Middle frontal gyrus (tissue), 1 donor: ENCODE data around the gene CDC42BPB.

Experiments used
- DNase-seq: peaks from one replicate; pipeline ENCODE4 v3.0.0-alpha.2; 2015; ENCODE audit warnings: low spot score; ENCODE audit errors: extremely low spot score

The CDC42BPB gene

DNA sequence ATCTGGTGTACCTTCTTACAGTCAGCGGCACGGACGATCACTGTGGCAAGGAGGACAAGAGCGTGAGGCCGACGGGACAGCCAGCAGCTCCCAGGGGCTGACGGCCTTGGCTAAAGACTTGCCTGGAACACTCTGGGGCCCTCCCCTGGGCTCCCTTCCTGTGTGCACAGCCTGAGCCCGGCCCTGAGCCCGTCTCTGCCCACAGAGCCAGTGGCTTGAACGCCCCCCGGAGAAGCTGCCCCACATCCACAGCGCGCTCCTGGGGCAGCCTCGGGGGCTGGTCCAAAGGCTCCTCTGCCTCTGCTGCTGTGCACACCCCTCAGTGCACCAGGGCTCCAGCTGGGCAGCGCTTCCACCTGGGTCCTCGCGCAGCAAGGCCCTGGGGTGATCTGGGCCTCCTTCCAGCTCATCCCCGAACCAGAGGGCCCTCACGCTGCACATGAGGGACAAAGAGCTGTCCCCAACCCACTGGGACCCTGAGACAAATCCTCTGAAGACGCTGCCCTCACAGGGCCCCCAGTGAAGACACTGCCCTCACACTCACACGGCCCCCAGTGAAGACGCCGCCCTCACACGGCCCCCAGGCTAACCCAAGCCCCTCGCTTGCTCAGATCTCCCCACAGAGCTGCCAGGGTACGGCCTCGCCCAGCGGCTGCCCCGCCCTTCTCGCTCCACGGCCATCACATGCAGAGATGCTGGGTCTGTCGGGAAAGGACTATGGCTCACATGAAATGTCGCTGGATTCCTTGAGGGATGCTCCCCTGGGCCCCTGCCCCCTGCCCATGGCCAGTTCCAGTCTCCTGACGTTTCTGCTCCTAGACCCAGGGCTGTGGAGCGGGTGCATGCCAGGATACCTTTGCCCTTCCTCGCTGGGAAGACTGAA, 112.7 kb downstream of the CDC42BPB start:
- DNase-seq = no peak

DNA sequence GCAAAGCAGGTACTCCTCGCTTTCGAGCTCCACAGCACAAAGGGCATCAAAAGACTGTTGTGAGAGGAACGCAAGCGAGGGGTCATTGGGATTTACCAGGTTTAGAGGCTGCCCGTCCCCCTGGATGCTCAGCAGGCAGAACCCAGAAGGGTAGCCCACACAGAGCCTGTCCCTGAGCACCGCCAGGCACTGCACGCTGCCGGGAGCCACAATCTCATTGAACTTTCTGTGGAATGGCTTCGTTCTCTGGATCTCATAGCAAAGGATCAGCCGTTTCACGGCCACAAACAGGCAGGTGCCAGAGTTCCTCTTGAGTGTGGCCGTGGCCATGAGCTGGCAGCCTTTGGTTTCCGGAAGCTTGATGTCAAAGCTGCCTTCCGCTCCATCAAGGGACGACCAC, 113.4 kb downstream of the CDC42BPB start:
- no peak for DNase-seq

DNA sequence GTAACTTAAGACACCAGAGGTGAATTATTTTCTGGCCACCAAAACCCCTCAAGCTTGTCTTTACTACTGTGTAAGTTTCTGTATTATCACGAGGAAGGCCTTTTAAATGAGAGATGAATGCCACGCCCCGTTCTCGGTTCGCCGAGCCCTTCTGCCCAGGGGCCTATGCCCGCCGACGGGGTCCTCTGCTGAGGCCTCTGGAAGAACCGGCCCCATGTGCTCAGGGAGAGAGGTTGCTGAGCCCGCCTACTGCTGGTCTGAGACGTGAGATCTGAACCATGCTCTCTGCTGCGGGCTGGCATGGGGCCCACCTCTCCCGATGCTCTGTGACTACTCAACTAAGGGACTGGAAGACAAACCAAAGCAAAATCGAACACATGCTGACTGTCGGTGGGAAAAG, 113.9 kb downstream of the CDC42BPB start:
- DNase-seq = no peak

DNA sequence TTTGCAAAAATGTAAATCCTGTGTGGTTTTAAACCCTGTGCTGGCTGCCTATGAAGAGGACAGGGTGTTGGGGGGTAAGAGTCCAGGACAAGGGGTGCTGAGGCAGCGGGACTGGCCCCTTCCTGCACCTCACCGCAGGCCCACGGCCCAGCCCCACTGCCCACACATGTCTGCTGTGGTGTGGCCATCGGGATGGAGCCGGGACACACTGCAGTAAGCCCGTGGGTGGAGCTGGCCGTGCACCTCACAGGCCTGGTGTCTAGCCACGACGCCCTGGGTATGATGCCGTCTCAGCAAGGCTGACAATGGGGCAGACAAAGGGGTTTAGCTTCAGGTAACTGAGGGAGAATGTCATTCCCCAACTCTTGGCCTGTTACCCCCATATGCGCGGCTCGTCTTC, 115.3 kb downstream of the CDC42BPB start:
- no peak for DNase-seq

DNA sequence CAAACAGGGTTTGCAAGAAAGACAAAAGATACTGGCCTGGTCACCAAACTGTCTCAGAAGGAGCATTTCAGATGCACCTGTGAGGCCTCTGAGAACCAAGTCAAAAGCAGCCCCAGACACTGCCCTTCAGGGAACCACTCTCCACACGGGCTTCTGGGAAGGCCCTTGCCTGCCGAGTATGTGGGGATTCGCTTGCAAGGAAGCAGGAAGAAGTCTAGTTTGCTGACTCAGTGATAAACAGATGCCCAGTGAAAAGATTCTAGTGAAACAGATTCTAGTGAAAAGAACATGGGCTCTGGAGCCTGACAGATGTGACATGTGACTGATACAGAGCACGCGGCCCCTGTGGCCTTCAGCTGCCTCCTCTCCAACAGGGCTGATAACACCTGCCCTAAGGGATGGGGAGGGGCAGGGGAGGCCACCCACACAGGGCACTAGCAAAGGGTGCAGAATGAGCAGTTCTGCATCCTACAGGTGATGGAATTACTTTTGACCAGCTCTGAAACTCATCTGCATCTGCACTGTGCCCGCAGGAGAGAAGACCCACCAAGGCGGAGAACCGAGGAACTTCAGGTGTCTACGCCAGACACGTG, 115.8 kb downstream of the CDC42BPB start:
- no peak for DNase-seq

DNA sequence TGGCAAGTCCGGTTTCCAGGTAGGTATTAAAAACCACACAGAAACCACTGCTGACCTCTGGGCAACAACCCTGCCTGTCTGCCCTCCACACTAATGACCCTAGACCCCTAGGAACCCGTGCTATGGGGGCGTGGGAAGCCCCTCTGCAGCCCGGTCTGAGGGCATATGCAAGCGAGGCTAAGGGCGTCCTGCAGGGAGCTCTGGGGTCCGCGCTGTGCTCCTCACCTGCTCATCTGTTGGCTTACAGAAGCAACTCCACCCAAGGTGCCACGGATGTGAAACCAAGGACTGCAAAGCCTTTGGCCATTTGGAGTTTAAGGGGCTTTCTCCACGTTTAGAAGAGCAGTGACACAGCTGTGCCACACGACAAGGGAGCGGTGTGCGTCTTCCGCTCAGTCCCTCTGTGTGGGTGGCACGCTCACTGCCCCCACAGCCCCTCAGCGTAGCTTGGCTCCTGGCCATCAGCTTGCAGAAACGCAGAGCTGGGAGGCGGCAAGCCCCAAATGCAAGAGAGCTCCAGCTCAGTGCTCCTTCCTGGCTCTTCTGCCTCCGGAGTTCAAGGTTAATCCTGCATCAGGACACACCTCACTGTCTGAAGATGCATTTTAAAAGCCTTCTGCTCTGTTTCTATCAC, 116.5 kb downstream of the CDC42BPB start:
- DNase-seq = no peak

DNA sequence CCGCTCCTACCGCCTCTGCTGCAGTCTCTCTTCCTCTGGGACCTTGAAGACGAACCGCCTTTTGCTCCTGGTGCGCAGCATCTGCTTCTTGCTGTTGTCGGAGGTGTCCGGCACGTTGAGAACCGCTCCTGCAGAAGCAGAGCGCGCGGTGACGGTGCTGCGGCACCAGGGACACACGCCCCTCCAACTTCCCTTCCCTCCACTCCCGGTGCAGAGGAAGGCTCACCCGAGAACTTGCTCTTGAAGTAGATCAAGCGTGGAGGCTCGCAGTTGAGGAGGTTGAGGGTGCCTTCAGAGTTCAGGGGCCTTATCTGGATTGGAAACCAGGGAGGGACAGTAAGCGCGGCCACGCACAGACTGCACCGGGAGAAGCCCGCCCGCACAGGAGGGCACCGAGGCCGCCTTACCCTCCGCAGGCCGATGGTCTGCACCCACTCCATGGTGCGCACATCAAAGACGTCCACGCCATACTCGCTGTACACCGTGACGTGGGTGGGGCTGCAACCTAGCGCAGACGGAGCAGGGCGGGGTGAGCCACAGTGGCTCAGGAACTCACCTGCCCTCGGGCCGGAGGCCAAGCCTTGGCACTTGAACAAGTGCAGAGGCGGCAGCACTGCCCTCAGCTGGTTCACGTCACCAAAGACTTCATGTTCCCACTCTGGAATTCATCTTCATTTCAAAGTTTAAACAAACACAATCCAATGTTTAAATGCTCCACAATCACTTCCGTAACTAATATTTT, 117.4 kb downstream of the CDC42BPB start:
- DNase-seq = no peak

DNA sequence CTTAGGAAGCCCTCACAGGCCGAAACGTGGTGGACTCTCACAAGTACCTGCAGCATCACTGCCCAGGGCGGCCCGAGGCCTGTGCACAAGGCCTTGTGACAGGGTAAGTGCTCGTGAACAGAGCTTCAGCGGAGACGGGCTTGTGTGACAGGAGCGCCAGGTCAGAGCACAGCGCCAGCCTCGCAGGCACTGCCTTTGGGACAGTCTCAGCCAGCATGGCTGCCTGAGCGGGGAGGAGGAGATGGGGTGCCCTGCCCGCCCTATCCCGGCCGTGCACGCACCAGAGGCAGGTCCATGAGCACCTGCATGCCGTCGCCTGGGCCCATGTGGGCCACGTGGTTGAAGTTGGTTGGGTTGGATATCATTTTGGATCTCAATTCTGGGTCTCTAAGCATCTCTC, 118.0 kb downstream of the CDC42BPB start:
- no peak for DNase-seq

DNA sequence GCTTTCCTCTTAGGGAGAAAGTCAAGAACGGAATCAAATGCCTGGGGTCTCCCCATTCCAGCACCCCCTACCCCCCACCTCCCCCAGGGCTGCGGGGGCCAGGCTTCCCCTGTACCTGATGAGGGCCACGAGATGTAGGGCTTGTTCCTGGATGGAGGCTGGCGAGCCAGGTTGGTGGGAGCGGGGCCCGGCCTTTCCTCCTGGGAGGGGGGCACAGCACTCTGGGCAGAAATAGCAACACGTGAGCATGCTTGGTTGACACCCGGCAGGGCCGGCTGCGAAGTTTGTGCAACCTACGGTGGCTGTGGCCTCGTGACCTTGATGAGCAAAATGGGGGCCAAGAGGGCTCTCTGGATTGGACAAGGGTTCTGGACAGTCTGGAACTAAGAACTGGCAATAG, 119.2 kb downstream of the CDC42BPB start:
- no peak for DNase-seq

DNA sequence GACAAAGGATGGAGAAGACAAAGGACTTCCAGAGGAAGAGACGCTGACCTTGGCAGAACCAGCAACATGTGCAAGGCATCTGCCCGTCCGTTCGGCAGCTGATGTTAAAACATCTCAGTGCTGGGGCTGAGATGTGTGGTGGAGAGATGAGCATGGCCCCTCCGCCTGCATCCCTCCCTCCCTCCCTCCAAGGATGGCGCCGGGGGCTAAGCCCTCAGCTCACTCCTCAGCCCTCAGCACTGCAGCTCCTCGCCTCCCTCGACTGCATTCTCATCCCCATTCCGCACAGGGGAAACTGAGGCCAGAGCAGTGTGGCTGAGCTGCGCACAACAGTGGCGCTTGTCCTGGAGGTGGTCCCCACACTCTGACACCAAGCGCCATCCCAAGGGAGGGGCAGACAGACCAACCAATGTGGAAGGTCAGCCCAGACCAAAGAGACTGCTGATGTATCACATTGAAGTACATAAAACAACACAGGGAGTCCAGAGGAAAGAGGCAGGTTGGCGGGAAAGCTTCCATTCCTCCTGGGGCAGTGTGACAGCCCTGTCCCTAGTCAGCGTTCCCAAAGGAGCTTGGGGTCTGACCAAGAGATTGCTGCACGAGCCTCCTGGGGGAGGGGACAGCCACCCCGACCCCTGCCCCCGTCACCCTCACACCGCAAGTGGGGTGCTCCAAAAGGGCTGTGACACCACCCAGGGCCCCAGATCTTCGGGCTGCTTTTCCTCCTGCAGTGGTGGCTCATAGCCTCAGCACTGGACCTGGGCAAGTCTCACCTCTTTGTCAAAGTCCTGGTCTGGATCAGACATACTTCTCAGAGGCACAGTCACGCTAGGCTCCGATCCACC, 119.8 kb downstream of the CDC42BPB start:
- DNase-seq = no peak

DNA sequence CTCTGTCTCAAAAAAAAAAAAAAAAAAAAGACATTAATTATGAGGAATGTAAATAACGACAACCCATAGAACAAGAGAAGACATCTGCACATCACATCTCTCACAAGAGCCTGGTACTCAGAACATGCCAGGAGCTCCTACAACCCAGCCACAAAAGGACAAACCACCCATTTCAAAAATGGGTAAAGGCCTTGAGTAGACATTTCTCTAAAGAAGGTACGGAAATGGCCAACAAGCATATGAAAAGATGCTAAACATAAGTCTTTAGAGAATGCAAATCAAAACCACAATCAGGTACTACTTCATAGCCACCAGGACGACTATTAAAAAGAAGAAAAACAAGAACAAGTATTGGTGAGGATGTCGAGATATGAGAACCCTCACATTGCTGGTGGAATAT, 121.6 kb downstream of the CDC42BPB start:
- DNase-seq = no peak

DNA sequence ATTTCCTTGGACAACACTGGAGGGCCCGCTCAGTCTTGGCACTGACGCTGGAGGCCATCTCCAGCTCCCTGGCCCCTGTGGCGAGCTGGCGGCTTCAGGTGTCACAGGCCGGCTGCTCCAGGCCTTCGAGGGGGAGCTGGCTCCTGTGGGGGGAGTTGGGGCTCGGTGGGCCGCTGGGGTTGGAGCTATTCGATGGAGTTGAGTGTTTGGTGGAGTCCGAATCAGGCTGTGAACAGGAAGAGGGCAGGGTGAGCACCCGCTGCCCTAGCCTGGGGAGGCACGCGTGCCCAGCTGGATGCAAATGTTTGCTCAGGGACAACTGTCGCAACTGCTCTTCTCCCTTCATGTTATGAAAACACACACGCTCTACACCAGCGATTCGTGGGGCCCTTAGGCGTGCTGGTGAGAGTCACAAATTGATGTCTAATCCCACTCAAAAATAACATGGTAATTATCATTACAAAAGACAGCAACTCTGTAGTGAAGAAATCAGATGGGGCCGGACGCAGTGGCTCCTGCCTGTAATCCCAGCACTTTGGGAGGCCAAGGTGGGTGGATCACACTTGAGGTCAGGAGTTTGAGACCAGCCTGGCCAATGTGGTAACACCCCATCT, 123.6 kb downstream of the CDC42BPB start:
- no peak for DNase-seq

DNA sequence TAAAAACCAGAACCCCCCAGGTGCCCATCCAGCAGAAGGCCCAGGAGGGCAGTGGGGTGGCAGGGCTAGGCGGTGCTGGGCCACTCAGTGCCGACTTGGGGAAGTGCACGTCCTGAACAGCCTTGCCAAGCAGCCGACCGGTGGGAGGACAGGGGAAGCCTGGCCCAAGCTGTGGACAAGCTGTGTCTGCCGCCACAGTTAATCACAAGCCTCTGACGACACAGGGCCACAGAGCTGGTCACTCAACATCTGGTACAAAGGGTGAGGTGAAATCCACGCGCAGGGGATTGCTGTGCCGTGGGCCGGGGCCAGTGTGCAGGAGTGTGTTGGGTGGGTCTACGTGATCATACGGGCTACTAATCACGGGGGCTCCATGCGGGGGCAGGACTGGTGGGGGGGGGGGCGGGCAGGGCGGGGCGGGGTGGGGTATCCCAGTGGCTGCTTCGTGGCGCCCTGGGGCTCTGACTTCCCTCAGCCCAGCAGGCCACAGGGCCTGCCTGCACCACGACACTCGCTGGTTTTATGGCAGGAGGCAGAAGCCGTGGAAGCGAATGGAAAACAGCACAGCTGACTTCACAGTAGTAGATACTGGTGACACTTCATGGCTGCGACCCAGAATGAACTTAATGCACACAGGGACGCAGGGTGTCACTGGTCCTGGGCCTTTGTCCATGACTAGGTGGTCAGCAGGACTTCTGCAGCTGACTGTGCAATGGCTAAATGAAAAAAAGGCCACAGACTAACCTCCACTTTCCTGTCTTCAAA, 124.7 kb downstream of the CDC42BPB start:
- no peak for DNase-seq

DNA sequence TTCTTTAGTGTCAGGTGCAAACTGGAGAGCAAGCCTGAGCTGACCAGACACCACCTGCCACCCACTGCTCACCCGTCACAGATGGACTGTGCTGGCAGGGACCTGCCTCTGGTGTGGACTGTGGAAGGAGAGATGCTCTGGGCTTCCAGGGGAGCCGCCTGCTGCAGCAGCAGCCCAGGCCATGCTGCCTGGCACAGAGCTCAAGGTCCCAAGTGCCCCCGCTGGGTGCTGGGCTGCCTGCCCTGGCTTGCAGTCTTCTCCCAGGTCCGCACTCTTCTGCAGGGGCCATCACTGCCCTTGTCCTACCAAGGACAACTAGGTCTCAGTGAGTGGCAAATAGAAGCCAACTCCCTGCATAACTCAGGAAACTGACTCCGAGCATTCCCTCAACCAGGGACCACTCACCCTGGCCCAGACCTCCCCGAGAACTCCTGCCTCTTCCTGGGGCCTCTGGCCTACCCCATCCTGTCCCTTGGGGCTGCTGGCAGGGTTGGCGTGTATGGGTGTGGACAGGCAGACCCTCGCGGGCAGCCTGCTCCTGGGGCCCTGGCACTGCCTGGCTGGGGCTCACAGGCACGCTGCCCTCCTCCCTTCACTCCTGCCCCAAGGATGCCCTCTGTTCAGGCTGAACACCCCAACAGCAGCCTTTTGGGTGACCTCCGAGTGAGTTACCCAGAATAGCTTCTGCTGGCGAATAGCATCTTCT, 125.6 kb downstream of the CDC42BPB start:
- no peak for DNase-seq

DNA sequence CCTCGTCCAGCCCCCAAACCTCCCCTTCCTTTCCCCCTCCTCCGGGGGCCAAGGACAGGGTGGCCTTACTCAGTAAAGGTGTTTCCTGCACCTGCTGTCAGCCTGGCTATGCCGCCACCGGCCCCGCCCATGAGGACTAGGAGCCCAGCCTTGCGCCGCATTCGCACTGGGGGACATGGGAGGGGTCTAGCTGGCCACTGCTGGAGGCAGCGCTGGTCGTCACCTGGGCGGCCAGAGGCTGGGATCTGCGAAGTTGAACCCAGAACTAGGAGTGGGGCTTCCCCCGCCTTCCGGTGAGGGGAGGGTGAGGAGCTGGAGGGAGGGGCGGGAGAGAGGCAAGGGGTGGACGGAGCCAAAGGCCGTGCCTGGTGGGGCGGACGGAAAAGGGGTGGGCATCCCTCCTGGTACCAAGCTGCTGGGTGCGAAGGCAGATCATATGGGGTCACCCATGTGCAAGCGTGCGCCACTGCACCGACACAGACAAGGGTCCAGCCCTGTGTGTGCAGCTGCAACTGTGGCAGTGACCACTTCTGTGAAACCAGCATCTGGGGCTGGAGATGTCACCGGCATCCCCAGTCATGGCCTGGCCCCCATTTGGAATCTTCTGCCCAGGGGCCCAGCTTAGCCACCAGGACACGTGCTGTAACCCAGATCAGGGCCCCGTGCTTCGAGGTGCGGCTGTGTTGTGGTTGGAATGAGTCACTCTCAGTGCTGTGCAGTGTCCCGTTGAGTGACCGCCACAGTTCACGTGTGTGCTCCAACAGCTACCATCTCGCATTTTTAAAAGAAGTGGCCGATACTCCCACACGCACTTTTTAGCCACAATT, 126.4 kb downstream of the CDC42BPB start:
- DNase-seq = no peak

DNA sequence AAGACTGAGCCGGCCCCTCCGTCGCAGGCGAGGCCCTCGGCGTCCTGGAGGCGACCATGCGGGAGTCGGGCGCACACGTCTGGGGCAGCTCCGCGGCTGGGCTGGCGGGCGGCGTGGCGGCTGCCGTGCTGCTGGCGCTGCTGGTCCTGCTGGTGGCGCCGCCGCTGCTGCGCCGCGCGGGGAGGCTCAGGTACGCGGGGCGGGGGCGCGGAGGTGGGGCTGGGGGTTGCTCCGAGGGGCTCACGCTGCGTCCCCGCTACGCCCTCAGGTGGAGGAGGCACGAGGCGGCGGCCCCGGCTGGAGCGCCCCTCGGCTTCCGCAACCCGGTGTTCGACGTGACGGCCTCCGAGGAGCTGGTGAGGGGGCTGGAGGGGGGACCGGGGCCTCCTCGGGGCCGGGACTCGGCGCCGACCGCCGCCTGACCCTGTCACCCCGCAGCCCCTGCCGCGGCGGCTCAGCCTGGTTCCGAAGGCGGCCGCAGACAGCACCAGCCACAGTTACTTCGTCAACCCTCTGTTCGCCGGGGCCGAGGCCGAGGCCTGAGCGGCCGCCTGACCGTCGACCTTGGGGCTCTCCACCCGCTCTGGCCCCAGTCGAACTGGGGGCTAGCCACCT, 127.1 kb downstream of the CDC42BPB start:
- no peak for DNase-seq

DNA sequence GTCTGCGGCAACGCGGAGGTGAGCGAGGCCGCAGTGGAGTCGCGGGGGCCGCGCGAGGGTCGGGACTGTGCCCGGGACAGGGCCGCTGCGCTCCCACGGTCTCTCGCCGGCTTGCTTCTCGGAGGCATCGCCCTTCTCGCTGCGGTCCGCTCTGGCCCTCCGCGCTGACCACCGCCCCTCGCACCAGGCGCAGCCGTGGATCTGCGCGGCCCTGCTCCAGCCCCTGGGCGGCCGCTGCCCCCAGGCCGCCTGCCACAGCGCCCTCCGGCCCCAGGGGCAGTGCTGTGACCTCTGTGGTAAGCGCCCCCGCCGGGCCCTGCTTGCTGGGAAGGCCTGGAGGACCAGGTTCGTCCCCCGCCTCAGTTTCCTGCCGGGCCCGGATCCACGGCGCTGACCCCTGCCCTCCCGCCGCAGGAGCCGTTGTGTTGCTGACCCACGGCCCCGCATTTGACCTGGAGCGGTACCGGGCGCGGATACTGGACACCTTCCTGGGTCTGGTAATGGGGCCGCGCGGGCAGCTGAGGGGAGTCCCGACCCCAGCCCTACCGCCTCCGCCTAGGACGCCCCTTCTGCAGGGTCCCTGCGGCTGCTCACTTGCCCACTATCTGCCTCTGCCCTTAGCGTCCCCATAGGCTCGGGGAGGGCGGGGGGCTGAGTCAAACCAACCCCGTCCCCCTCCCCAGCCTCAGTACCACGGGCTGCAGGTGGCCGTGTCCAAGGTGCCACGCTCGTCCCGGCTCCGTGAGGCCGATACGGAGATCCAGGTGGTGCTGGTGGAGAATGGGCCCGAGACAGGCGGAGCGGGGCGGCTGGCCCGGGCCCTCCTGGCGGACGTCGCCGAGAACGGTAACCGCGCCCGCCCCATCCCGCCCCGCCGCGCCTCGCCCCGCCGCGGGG, 127.9 kb downstream of the CDC42BPB start:
- DNase-seq = no peak
